Smooth muscle cell (in vitro differentiated cells): ENCODE measurements around the gene GJC2. TPM values are rescaled to one million over a fixed set of nuclear protein-coding genes. Genes with fewer than 3 reads are reported as not detected.

Source experiments
- DNase-seq: peaks from one replicate; lab custom pipeline; 2025; ENCODE audit not compliant: unreplicated experiment; lab: John Stamatoyannopoulos, UW
- H2AFZ ChIP-seq: fragments of 200-600 bp; sonication (generic); 2 replicates; pipeline ENCODE4 v1.6.0; 2016; ENCODE audit warnings: antibody characterized with exemption, low read depth, mild to moderate bottlenecking
- H3F3A ChIP-seq: fragments of 200-600 bp; sonication (generic); 2 replicates; pipeline ENCODE4 v1.6.0; 2017; ENCODE audit warnings: antibody characterized with exemption, low read depth
- H3K27ac ChIP-seq: fragments of 200-600 bp; sonication (generic); 2 replicates; pipeline ENCODE4 v1.5.1; 2016; ENCODE audit warnings: low read depth, mild to moderate bottlenecking
- H3K27me3 ChIP-seq: fragments of 200-600 bp; sonication (generic); 2 replicates; pipeline ENCODE4 v1.6.1; 2016; ENCODE audit warnings: low read depth, mild to moderate bottlenecking
- H3K36me3 ChIP-seq: fragments of 200-600 bp; sonication (generic); 2 replicates; pipeline ENCODE4 v1.5.1; 2016; ENCODE audit warnings: low read depth
- H3K4me1 ChIP-seq: fragments of 200-600 bp; sonication (generic); 2 replicates; pipeline ENCODE4 v1.5.1; 2016; ENCODE audit warnings: low read depth
- H3K4me2 ChIP-seq: fragments of 200-600 bp; sonication (generic); 2 replicates; pipeline ENCODE4 v1.6.0; 2016; ENCODE audit warnings: mild to moderate bottlenecking
- H3K4me3 ChIP-seq: fragments of 200-600 bp; sonication (generic); 2 replicates; pipeline ENCODE4 v1.5.1; 2016; ENCODE audit warnings: mild to moderate bottlenecking
- H3K79me2 ChIP-seq: fragments of 200-600 bp; sonication (generic); 2 replicates; pipeline ENCODE4 v1.6.0; 2016; ENCODE audit warnings: low read depth, mild to moderate bottlenecking
- H3K9ac ChIP-seq: fragments of 200-600 bp; sonication (generic); 2 replicates; pipeline ENCODE4 v1.6.0; 2016; ENCODE audit warnings: low read depth
- H3K9me3 ChIP-seq: fragments of 200-600 bp; sonication (generic); replicated peaks from 2 replicates; pipeline ENCODE4 v1.5.1; 2016; ENCODE audit warnings: low read depth
- H4K20me1 ChIP-seq: fragments of 200-600 bp; sonication (generic); 2 replicates; pipeline ENCODE4 v1.6.0; 2016; ENCODE audit warnings: low read depth
- WGBS: methylation state at CpG from one replicate; pipeline ENCODE4 v1.1.7; 2016; ENCODE audit warnings: low lambda C conversion rate; 5-methylcytosine and 5-hydroxymethylcytosine counted together
- polyA plus RNA-seq: library from polyadenylated mRNA; unstranded; fragments of >200 nt; fragmentation: Nextera tagmentation; extraction: Ambion mirVana; gene quantifications from 2 replicates; pipeline ENCODE4 v1.2.1, GENCODE V29; 2016
- small RNA-seq: library from RNA; depleted of rRNA; stranded (forward); fragments of <200 nt; gene quantifications from one replicate; pipeline ENCODE3, GENCODE V24; 2014
- total RNA-seq: library from RNA; depleted of rRNA; stranded (reverse); fragments of >200 nt; gene quantifications from 2 replicates; pipeline ENCODE4 v1.2.3, GENCODE V29; 2014
- TF ChIP-seq, protein P1 (sequence below): fragments of 200-600 bp; sonication (generic); IDR thresholded peaks from 2 replicates; pipeline ENCODE4 v1.5.1; 2017; ENCODE audit warnings: borderline replicate concordance, mild to moderate bottlenecking, antibody characterized with exemption; ENCODE audit not compliant: insufficient read depth, poor library complexity, severe bottlenecking

GJC2 gene
- total and polyA plus RNA-seq, 2 experiments from 2014 or later = 0.29 TPM; not detected in 1

DNA sequence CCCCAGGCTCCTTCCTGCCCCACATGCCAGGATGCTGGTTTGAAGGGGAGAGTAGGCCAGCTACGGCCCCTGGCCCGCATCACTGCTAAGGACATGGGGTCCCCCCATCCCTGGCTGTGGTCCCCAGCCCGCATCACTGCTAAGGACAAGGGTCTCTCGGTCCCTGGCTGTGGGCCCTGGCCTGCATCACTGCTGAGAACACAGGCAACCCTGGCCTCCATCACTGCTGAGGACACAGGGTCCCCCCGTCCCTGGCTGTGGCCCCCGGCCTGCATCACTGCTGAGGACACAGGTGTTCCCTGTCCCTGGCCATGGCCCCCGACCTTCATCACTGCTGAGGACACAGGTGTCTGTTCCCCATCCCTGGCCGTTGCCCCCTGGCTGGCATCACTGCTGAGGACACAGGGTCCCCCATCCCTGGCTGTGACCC is 57.7 kb downstream of the GJC2 start:
- no peak for DNase-seq
- WGBS = 97% methylated on average over 8 of the region's 8 CpGs
- H3K4me1 ChIP-seq = no peaks in the 10 kb centered on the region
- H3K9ac ChIP-seq = no peak overlapping the region
- H3K4me3 ChIP-seq = no peak overlapping the region
- H4K20me1 ChIP-seq = no peaks in the 10 kb centered on the region
- no peaks in the 10 kb centered on the region for H3K27me3 ChIP-seq
- TF ChIP-seq, protein P1, sequence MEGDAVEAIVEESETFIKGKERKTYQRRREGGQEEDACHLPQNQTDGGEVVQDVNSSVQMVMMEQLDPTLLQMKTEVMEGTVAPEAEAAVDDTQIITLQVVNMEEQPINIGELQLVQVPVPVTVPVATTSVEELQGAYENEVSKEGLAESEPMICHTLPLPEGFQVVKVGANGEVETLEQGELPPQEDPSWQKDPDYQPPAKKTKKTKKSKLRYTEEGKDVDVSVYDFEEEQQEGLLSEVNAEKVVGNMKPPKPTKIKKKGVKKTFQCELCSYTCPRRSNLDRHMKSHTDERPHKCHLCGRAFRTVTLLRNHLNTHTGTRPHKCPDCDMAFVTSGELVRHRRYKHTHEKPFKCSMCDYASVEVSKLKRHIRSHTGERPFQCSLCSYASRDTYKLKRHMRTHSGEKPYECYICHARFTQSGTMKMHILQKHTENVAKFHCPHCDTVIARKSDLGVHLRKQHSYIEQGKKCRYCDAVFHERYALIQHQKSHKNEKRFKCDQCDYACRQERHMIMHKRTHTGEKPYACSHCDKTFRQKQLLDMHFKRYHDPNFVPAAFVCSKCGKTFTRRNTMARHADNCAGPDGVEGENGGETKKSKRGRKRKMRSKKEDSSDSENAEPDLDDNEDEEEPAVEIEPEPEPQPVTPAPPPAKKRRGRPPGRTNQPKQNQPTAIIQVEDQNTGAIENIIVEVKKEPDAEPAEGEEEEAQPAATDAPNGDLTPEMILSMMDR = no peak
- H3K4me2 ChIP-seq = no peak overlapping the region
- H3K27ac ChIP-seq = no peak overlapping the region
- no peaks in the 10 kb centered on the region for H3K36me3 ChIP-seq
- no peaks in the 10 kb centered on the region for H3F3A ChIP-seq
- no peaks in the 10 kb centered on the region for H3K9me3 ChIP-seq
- H3K79me2 ChIP-seq = no peaks in the 10 kb centered on the region
- H2AFZ ChIP-seq = no peak overlapping the region

DNA sequence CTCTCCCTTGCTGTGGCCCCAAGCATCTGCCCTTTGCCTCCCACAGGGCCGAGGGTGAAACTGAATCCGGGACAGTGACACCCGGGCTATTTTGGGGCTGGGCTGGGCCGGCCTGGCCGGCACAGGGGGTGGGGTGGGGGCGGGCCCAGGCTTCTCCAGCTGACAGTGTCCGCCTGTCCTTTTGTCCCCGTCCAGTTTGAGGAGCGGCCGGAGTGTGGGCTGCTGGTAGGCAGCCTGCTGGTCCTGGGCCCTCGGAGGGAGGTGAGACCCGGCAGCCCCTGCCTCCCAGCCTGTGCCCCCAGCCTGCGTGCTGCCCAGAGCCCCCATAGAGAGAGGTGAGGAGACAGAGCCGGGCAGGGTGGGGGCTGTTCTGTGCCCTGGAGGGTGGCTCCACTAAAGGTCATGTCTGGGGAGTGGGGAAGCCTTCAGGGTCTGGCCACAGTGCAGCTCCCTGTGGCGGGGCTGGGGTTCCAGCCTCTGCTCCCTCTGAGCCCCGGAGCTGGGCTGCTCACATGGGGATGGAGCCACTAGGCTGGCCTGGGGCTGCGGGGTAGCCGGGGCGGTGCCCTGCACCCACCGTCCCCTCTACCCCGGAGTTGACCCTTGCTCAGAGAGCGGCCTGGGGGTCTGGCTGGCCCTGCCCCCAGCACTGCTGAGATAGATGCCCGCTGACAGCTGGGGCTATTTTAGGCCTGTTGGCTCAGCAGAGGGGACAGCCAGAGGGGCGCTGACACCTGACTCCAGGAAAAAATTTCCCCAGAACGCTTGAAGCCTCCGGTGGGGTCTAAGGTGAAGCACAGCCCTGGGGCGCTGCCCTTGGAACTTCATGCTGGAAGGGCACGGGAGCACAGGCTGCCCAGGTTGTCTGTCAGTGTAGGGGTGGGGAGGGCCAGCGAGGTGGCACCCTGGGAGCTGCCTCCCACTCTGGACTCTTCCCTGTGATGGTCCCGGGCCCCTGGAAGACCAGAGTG is 58.4 kb downstream of the GJC2 start, which contains the start of gene OBSCN:
Gene OBSCN (plus strand): TSS at position 194 of the 971 bp plus-strand sequence. CDS start 3,740 bp downstream, outside the sequence.
- H4K20me1 ChIP-seq = no peaks in the 10 kb centered on the region
- H3K9me3 ChIP-seq = no peaks in the 10 kb centered on the region
- no peak for DNase-seq
- H3K9ac ChIP-seq = no peak within 1 kb of the TSS
- H2AFZ ChIP-seq = no peak within 1 kb of the TSS
- 82% methylated on average over 29 of the region's 30 CpGs for WGBS
- TF ChIP-seq, protein P1 = no peak
- no peak within 1 kb of the TSS for H3K27ac ChIP-seq
- no peaks in the 10 kb centered on the region for H3F3A ChIP-seq
- H3K4me1 ChIP-seq = no peaks in the 10 kb centered on the region
- H3K27me3 ChIP-seq = no peaks in the 10 kb centered on the region
- no peaks in the 10 kb centered on the region for H3K36me3 ChIP-seq
- no peak within 1 kb of the TSS for H3K4me2 ChIP-seq
- no peaks in the 10 kb centered on the region for H3K79me2 ChIP-seq
- no peak within 1 kb of the TSS for H3K4me3 ChIP-seq

DNA sequence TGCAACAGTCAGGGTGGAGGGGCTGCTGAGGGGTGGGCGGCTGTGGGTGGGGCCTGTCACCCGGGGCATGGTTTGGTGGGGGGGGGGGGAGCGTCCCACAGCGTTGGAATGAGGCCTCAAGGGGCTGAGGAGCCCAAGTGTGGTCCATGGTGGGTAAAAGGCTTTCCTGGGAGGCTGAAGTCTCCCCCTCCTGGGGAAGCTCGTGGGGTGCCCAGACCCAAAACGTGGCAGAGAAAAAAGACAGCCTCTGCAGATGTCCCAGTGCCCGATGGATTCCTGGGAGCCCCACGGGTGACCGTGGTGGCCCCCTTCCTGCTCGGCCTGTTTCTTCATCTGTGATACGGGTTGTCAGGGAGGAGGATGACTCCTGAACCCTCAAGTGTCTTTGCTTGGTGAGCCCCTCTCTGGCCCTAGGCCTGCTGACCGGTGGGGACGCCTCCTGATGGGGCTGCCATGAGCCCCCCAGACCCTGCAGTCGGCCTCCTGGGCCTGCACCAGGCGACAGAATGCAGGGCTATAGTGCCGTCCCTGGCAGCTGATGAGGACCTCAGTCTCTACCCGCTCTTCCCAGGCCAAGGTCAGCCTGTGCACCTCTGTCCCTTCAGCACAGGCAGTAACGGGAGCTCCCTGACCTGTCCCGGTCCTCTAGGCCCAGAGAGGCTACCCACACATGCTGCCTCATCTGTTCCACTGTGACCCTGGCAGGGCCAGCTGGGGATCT is 59.3 kb downstream of the GJC2 start:
- H3K36me3 ChIP-seq = no peaks in the 10 kb centered on the region
- no peak for DNase-seq
- no peak overlapping the region for H3K4me2 ChIP-seq
- H3K79me2 ChIP-seq = no peaks in the 10 kb centered on the region
- H3K27me3 ChIP-seq = no peaks in the 10 kb centered on the region
- no peak overlapping the region for H3K9ac ChIP-seq
- TF ChIP-seq, protein P1 = no peak
- no peak overlapping the region for H3K27ac ChIP-seq
- H3F3A ChIP-seq = no peaks in the 10 kb centered on the region
- 88% methylated on average over 15 of the region's 19 CpGs for WGBS
- no peaks in the 10 kb centered on the region for H3K4me1 ChIP-seq
- no peak overlapping the region for H3K4me3 ChIP-seq
- H4K20me1 ChIP-seq = no peaks in the 10 kb centered on the region
- no peak overlapping the region for H2AFZ ChIP-seq
- H3K9me3 ChIP-seq = no peaks in the 10 kb centered on the region

Small RNA genes lying within 50 kb of the gene (small RNA-seq; reads per million reads assigned to genes)
- gene AL359510.1 = not detected

Other genes starting within 250 kb of the GJC2 start
- 1.1 and 2.6 TPM in 2 replicates for gene WNT9A, start 202.0 kb upstream of the GJC2 start, total RNA-seq
- gene WNT9A, start 202.0 kb upstream of the GJC2 start, polyA plus RNA-seq = 0.03 and 0.76 TPM in 2 replicates
- gene WNT3A, start 142.9 kb upstream of the GJC2 start, total RNA-seq = 0.13 TPM in 1 of 2 replicates, not detected in the other
- gene WNT3A, start 142.9 kb upstream of the GJC2 start, polyA plus RNA-seq = not detected in 2 replicates
- gene ARF1, start 67.2 kb upstream of the GJC2 start, total RNA-seq = 209 and 237 TPM in 2 replicates
- gene ARF1, start 67.2 kb upstream of the GJC2 start, polyA plus RNA-seq = 615 and 698 TPM in 2 replicates
- 5.2 and 7.6 TPM in 2 replicates for gene C1orf35, start 46.6 kb upstream of the GJC2 start, total RNA-seq
- 18.7 and 31.1 TPM in 2 replicates for gene C1orf35, start 46.6 kb upstream of the GJC2 start, polyA plus RNA-seq
- 72.8 and 83.4 TPM in 2 replicates for gene MRPL55, start 40.6 kb upstream of the GJC2 start, total RNA-seq
- gene MRPL55, start 40.6 kb upstream of the GJC2 start, polyA plus RNA-seq = 169 and 178 TPM in 2 replicates
- gene GUK1, start 9.7 kb upstream of the GJC2 start, total RNA-seq = 165 and 205 TPM in 2 replicates
- 460 and 465 TPM in 2 replicates for gene GUK1, start 9.7 kb upstream of the GJC2 start, polyA plus RNA-seq
- 1.8 and 1.9 TPM in 2 replicates for gene IBA57, start 15.9 kb downstream of the GJC2 start, total RNA-seq
- gene IBA57, start 15.9 kb downstream of the GJC2 start, polyA plus RNA-seq = 1.6 and 3.9 TPM in 2 replicates
- gene OBSCN, start 58.1 kb downstream of the GJC2 start, total RNA-seq = 10.6 and 15.1 TPM in 2 replicates
- 3.8 and 10.7 TPM in 2 replicates for gene OBSCN, start 58.1 kb downstream of the GJC2 start, polyA plus RNA-seq